ENCODE measurements around the gene TAF1C. TPM values are rescaled to one million over a fixed set of nuclear protein-coding genes. Genes with fewer than 3 reads are reported as not detected.
A peak's percentile ranks its signal among the peaks of the same experiment; 100 is the strongest.

Gene TAF1C
- total and polyA plus RNA-seq, 9 of the 15 experiments (the other 6 are each of a cell fraction or from before 2014, with no cell fraction given): 1.5 to 74.8 (median 21.0) TPM

DNA sequence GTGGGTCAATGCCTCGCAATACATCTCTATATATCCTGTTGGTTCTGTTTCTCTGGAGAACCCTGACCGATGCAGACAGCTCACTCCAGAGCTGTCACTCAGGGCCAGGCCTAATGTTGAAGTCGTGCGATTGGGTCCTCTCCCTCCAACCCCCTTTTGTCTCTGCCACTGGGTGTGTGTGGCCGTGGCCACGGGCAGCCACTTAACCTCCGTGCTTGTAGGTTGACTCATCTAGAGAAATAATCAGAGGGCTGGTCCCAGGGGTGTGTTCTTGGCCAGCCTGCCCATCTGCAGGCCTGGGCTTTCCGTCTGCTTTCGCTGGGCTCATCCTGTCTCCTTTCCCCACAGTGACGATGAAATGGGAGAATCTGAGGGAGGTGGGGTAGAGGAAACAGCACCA is 11.5 kb upstream of the TAF1C start:
- no peak for FAIRE-seq
- H3K27me3 ChIP-seq (ENCODE audit: control insufficient read depth in 2 of 2, insufficient read depth in 2 of 2, low read length in 2 of 2): peaks cover 77% of the 10 kb centered on the region in 2 experiments

More for the DNA sequence above, 11.5 kb upstream of the TAF1C start:
- H3K4me2 ChIP-seq (ENCODE audit: insufficient read depth, low read length): no peak overlapping the region
- in situ Hi-C loops (cut with MboI): no loop called here
- no peaks in the 10 kb centered on the region for H3K79me2 ChIP-seq (ENCODE audit: control insufficient read depth, insufficient read depth, low read length)
- 0 out of 2 replicates have a peak, but pooled peaks cover 2% of the 10 kb centered on the region for H3K9me3 ChIP-seq (replicated peaks; ENCODE audit: control insufficient read depth, insufficient read depth, low read depth, low read length)
- H3K9ac ChIP-seq (ENCODE audit: insufficient read depth in 1 of 2, low read depth in 2 of 2, low read length in 2 of 2): no peak overlapping the region
- H3K9me1 ChIP-seq (ENCODE audit: control insufficient read depth, insufficient read depth, low read length): peaks cover 4% of the 10 kb centered on the region
- TF ChIP-seq HDAC2 (IDR thresholded peaks at IDR 0.05): no peak
- TF ChIP-seq L3MBTL2 (IDR thresholded peaks at IDR 0.05): 0 out of 2 replicates have a peak, but pooled peaks have one; percentile 1
- peak; percentile 69 for TF ChIP-seq PKNOX1 (IDR thresholded peaks at IDR 0.05)
- no peak for TF ChIP-seq ZNF347 (CRISPR knock-in tag; IDR thresholded peaks at IDR 0.05; ENCODE audit: low read depth)
- 0 out of 2 replicates have a peak, but pooled peaks have one; percentile 4 for TF ChIP-seq USF1 (CRISPR knock-in tag; IDR thresholded peaks at IDR 0.05)
- no peak for TF ChIP-seq RNF2 (IDR thresholded peaks at IDR 0.05)
- BruUV-seq (replicated peaks): no TSS peak
- POLR2A ChIA-PET: interaction anchor here (0.6 to 0.7 kb wide), 2 partner anchors 42 to 1289 kb away, joined by 3 to 4 read pairs; no protein-coding TSS in a partner anchor
- ATAC-seq: peak; percentile 8
- H3K4me1 ChIP-seq (replicated peaks in 1 of 2; ENCODE audit: control insufficient read depth in 2 of 2, insufficient read depth in 2 of 2, low read length in 2 of 2): peaks cover 0 to 33% of the 10 kb centered on the region in 2 experiments; a peak in 3 of 5 replicates
- no peak overlapping the region for H3K4me3 ChIP-seq
- CTCF ChIA-PET (ENCODE audit: low intra/inter-chr PET ratio): no interaction called here
- H2AFZ ChIP-seq (ENCODE audit: low read depth, low read length): no peak overlapping the region
- H3K27ac ChIP-seq (ENCODE audit: extremely low read depth, low read depth, low read length): no peak overlapping the region
- H3K36me3 ChIP-seq (ENCODE audit: control insufficient read depth, insufficient read depth, low read length): no peaks in the 10 kb centered on the region
- intact Hi-C loops (cut with micrococcal nuclease): no loop called here
- H4K20me1 ChIP-seq (replicated peaks; ENCODE audit: control insufficient read depth, insufficient read depth, low read length): peaks cover 12% of the 10 kb centered on the region
- WGBS (ENCODE audit: insufficient coverage, low coverage, missing lambda C conversion rate): 16% methylated on average over 10 of the region's 10 CpGs
- DNase-seq (ENCODE audit: extremely low read depth in 1 of 4, low spot score in 3 of 4): no peak
